Brain microvascular endothelial cell (primary cell): Measurements from ENCODE around the gene CDH4.

Source experiments
- DNase-seq: peaks from one replicate; pipeline ENCODE4 v3.0.0-alpha.2; 2020
- H3K27ac ChIP-seq: fragments of 250-450 bp; sonication (Bioruptor Pico); 2 replicates; pipeline ENCODE4 v1.5.1; 2020; ENCODE audit warnings: mild to moderate bottlenecking, moderate library complexity
- H3K27me3 ChIP-seq: fragments of 250-450 bp; sonication (Bioruptor Pico); replicated peaks from 2 replicates; pipeline ENCODE4 v1.5.1; 2020; ENCODE audit warnings: mild to moderate bottlenecking
- H3K36me3 ChIP-seq: fragments of 250-450 bp; sonication (Bioruptor Pico); replicated peaks from 2 replicates; pipeline ENCODE4 v1.5.1; 2020; ENCODE audit warnings: mild to moderate bottlenecking
- H3K4me3 ChIP-seq: 2 replicates; pipeline ENCODE4 v1.5.1; 2011; ENCODE audit warnings: low read depth, mild to moderate bottlenecking, control low read depth, low read length, moderate library complexity
- CTCF ChIP-seq: IDR thresholded peaks from 2 replicates; pipeline ENCODE4 v1.5.1; 2011; ENCODE audit warnings: low read depth, mild to moderate bottlenecking, moderate library complexity, low read length, control low read depth, inconsistent platforms; ENCODE audit errors: missing control alignments
- in situ Hi-C: cut with HindIII; loops from 2 replicates; pipeline ENCODE4 v1.10.0; 2017; ENCODE audit warnings: low sequenced_read_pairs, low pct_ligation_motif_present

The CDH4 gene

GRCh38 chr20:61674121-61674520 lies 422.1 kb downstream of the CDH4 start:
- H3K27me3 ChIP-seq, result no peaks in the 10 kb centered on the region
- H3K27ac ChIP-seq, result no peak overlapping the region
- H3K4me3 ChIP-seq, result no peak overlapping the region
- in situ Hi-C loops, result no loop called here
- no peak for TF ChIP-seq CTCF
- no peaks in the 10 kb centered on the region for H3K36me3 ChIP-seq
- DNase-seq, result no peak

DNA sequence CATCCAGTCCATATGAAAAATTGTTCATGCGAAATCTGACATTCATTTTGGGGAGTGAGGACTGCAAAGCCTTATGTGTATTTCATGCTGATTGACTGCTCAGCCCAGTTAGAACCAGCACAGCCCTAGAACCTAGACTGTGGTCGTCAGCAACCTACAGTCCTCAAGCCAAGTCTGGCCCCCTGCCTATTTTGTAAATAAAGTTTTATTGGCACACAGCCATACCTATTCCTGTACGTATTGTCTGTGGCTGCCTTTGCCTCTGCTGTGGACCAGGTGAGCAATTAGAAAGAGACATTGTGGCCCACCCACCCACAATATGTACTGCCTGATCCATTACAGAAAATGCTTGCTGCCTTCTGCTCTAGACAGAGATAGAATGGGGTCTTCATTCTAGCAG lies 422.6 kb downstream of the CDH4 start:
- no peak for DNase-seq
- Histone ChIP-seq H3K27ac (no peak overlapping the region), H3K36me3 (no peaks in the 10 kb centered on the region), H3K4me3 (no peak overlapping the region), H3K27me3 (no peaks in the 10 kb centered on the region)
- in situ Hi-C loops, result no loop called here
- TF ChIP-seq CTCF, result no peak

- in situ Hi-C loops, result no loop called here
Observed at GRCh38 chr20:61677928-61678327, 425.9 kb downstream of the CDH4 start.

DNA sequence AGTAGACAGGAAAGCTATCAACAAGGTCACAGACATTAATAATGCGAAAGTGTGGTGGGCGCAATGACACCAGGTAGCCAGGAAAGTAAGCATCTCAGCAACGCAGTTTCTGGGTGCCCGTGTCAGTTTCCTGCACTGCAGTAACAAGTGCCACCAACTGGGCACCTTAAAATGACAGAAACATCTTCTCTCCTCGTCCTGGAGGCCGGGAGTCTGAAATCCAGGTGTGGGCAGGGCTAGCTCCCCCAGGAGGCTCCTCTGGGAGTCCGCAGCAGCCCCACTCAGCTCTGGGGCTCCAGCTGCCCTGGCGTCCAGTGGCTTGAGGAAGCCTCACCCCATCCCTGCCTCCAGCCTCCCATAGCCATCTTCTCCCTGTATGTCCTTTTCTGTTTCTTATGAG lies 426.4 kb downstream of the CDH4 start:
- DNase-seq, result no peak
- H3K27ac ChIP-seq, result no peak overlapping the region
- in situ Hi-C loops, result no loop called here
- H3K36me3 ChIP-seq, result no peaks in the 10 kb centered on the region
- TF ChIP-seq CTCF, result no peak
- H3K27me3 ChIP-seq, result no peaks in the 10 kb centered on the region
- no peak overlapping the region for H3K4me3 ChIP-seq

More at GRCh38 chr20:61677928-61678327, 425.9 kb downstream of the CDH4 start:
- no peak overlapping the region for H3K27ac ChIP-seq
- no peak overlapping the region for H3K4me3 ChIP-seq
- no peaks in the 10 kb centered on the region for H3K36me3 ChIP-seq
- DNase-seq, result no peak
- no peak for TF ChIP-seq CTCF
- H3K27me3 ChIP-seq, result no peaks in the 10 kb centered on the region

DNA sequence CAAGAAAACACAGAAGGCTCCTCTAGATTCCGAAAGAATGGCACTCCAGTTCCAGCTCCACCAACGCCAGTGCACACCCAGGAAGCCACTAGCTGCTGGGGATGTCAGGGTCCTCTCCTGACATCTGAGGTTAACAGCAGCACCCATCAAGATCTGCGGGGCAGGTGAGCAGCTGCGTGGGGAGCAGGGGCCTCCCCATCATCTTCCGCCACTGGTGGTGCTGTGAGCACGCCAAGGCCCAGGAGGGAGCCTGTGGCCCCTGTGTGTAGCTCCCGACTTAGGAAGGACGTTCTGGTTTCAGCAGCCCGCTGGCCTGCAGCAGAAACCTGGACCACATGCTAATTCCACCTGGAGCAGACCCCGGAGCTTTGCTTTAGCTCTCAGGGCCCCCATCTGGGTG lies 427.4 kb downstream of the CDH4 start:
- no peak for TF ChIP-seq CTCF
- Histone ChIP-seq H3K4me3 (no peak overlapping the region), H3K27me3 (no peaks in the 10 kb centered on the region), H3K27ac (no peak overlapping the region), H3K36me3 (no peaks in the 10 kb centered on the region)
- DNase-seq, result no peak
- in situ Hi-C loops, result no loop called here

DNA sequence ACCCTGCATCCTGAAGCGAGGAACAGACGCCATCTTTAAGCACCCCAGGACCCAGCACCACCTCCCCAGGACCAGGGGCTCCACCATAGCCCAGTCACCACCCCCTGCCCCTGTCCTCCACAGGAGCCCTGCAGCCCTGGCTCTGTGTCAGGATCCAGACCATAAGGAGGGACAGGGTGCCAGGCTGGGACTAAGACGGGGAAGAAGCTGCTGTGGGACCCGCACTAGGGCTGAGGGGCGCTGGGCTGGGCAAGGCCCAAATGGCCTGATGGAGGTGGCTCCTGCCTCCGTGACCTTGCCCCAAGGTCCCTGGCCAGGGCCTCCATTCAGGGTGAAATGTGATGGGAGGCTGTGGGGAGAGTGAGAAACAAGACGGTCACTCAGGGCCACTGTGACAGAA lies 428.0 kb downstream of the CDH4 start:
- in situ Hi-C loops, result no loop called here
- no peak overlapping the region for H3K4me3 ChIP-seq
- no peak overlapping the region for H3K27ac ChIP-seq
- TF ChIP-seq CTCF, result no peak
- no peaks in the 10 kb centered on the region for H3K27me3 ChIP-seq
- no peaks in the 10 kb centered on the region for H3K36me3 ChIP-seq
- no peak for DNase-seq
